Measurements from ENCODE around the gene CAPN5. TPM values are rescaled to one million over a fixed set of nuclear protein-coding genes. Genes with fewer than 3 reads are reported as not detected.

The CAPN5 gene
- total and polyA plus RNA-seq, 10 of the 15 experiments (the other 5 are each of a cell fraction or from before 2014, with no cell fraction given), result 0.02 to 0.33 (median 0.07) TPM; not detected in 3

DNA sequence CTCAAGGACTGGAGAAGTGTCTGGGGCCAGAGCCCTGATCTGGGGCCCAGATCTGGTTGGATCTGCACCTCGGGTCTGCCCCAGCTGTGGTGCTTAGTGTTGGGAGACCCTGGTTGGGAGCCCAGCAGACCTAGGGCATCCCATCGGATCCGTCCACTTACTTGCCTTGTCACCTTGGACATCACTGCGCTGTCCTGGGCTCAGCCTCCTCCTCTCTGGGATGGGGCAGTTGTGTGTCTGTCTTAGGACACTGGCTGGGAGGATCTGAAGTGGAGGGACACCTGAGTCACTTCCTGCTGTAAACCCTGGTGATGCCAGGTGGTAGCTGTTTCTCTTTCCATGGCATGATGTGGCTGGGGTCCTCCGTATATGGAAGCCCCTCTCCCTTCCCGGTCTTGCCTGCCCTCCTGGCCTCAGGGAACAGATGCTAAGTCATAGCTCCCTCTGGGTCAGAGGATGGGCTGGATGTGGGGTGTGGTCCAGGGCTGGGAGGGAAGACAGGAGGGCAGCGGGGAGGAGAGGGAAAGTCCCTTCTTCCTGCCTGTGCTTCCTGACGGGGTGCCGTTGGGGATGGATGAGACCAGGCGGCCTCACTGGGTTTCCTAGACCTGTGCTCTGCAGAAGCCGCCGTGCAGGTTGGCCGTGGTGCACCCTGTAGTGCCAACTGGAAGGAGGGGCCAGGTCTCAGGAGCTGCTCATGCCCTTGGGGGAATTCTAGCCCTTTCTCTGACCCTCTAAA, 23.8 kb downstream of the CAPN5 start:
- CTCF ChIA-PET, result interaction anchor here (0.5 to 5.4 kb wide), 32 partner anchors 8 to 1067 kb away, joined by 3 to 146 read pairs (median 6); partner anchors contain the start of genes B3GNT6, CAPN5 and OMP
- in situ Hi-C loops (cut with MboI), result loop anchor here (5.0 kb wide), 1 partner anchor 43 kb away; no protein-coding TSS in a partner anchor
- BruUV-seq (replicated peaks), result no TSS peak

DNA sequence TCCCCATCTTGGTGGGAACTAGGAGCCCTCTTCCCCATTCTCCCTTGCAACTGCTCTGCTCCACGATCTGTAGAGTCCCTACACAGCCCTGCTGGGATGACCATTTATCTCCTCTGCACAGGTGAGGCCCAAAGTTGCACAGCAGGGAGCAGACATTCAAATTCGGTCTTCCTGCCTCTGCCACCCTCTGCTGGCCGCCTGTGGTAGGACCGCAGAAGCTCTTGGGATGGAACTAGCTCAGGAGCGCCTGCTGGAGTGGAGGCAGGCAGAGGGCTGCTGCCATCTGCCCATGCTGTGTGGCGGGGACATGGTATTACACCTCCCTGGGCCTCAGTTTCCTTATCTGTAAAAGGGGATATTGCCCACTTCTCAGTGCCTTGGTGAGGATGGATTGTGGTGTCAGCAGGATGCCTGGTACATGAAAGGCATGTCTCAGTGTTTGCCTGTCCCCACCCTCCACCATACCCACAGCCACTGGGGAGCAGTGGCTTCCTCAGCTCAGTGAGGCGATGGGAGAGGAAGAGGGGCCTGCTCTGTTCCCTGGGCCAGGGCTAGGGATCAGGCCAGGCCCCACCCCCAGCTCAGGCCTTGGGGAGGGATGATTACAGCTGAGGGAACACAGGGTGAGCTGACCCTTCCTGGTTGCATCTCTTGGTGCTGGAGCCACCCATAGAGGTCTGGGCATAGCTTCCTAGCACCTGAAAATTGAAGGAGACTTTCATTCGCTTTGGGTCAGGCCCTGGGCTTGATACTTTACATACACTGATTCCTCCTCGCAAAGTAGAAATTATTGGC, 24.6 kb downstream of the CAPN5 start:
- peak; percentile 97 for ATAC-seq
- H4K20me1 ChIP-seq (ENCODE audit: control insufficient read depth, insufficient read depth), result no peaks in the 10 kb centered on the region
- SMC1A ChIA-PET (ENCODE audit: uncharacterized antibody, unreplicated experiment), result interaction anchor here (0.6 to 3.6 kb wide), 22 partner anchors 10 to 457 kb away, joined by 3 to 41 read pairs (median 4); no protein-coding TSS in a partner anchor
- no peaks in the 10 kb centered on the region for H3K36me3 ChIP-seq (ENCODE audit: control insufficient read depth in 2 of 2, insufficient read depth in 2 of 2, low read length in 1 of 2)
- in situ Hi-C loops (cut with MboI), result loop anchor here (5.0 kb wide), 1 partner anchor 44 kb away; no protein-coding TSS in a partner anchor
- H3K4me3 ChIP-seq, result no peak overlapping the region
- H3K4me2 ChIP-seq (ENCODE audit: control insufficient read depth, insufficient read depth), result no peak overlapping the region
- RAD21 ChIA-PET (ENCODE audit: unreplicated experiment), result interaction anchor here (0.6 to 5.9 kb wide), 24 partner anchors 9 to 457 kb away, joined by 3 to 84 read pairs (median 3); no protein-coding TSS in a partner anchor
- POLR2A ChIA-PET, result interaction anchor here (0.5 to 0.6 kb wide), 3 partner anchors 44 to 167 kb away, joined by 3 to 4 read pairs (median 3); no protein-coding TSS in a partner anchor
- H2AFZ ChIP-seq (ENCODE audit: control insufficient read depth, low read depth, low read length), result no peak overlapping the region
- H3K9ac ChIP-seq (ENCODE audit: control insufficient read depth, insufficient read depth, low read length), result no peak overlapping the region
- H3K79me2 ChIP-seq (ENCODE audit: control insufficient read depth, insufficient read depth, low read length), result no peaks in the 10 kb centered on the region
- intact Hi-C loops (cut with micrococcal nuclease; ENCODE audit: unreplicated experiment), result loop anchor here (1.0 kb wide), 3 partner anchors 44 to 281 kb away; no protein-coding TSS in a partner anchor
- H3K27me3 ChIP-seq (replicated peaks in 1 of 2; ENCODE audit: control insufficient read depth in 2 of 2, insufficient read depth in 2 of 2, low read length in 1 of 2), result no peaks in the 10 kb centered on the region
- BruUV-seq (replicated peaks), result no TSS peak
- no peaks in the 10 kb centered on the region for H3K4me1 ChIP-seq (ENCODE audit: control insufficient read depth, insufficient read depth, low read length)
- H3K9me3 ChIP-seq (replicated peaks; ENCODE audit: control insufficient read depth, insufficient read depth, low read length), result no peaks in the 10 kb centered on the region
- peak; percentile 76 for FAIRE-seq
- H3K27ac ChIP-seq (ENCODE audit: control insufficient read depth, insufficient read depth), result no peak overlapping the region
- DNase-seq (ENCODE audit: low read depth, low spot score), result no peak
- CTCF ChIA-PET, result interaction anchor here (0.6 to 5.4 kb wide), 39 partner anchors 9 to 1812 kb away, joined by 3 to 146 read pairs (median 5); partner anchors contain the start of genes CAPN5 and OMP
- WGBS (ENCODE audit: insufficient coverage, insufficient replicate concordance, low lambda C conversion rate, missing lambda C conversion rate), result 11% methylated on average over 9 of the region's 9 CpGs
- no peak for TF ChIP-seq NR2C1 (IDR thresholded peaks at IDR 0.05)
- 0 out of 4 replicates have a peak, but pooled peaks of 1 of the 2 experiments have one; percentile 44 for TF ChIP-seq BHLHE40 (IDR thresholded peaks at IDR 0.05; ENCODE audit: borderline replicate concordance in 1 of 2, low read depth in 2 of 2, low read length in 1 of 2)
- TF ChIP-seq DPF2 (IDR thresholded peaks at IDR 0.05), result no peak
- TF ChIP-seq KDM1A (IDR thresholded peaks at IDR 0.05; ENCODE audit: borderline replicate concordance), result no peak
- no peak for TF ChIP-seq STAT3 (IDR thresholded peaks at IDR 0.05; ENCODE audit: low read depth, low read length)
- TF ChIP-seq PML (IDR thresholded peaks at IDR 0.05; ENCODE audit: low read length), result no peak
- TF ChIP-seq LARP7 (IDR thresholded peaks at IDR 0.05), result 0 out of 2 replicates have a peak, but pooled peaks have one; percentile 27
- TF ChIP-seq, protein P1, sequence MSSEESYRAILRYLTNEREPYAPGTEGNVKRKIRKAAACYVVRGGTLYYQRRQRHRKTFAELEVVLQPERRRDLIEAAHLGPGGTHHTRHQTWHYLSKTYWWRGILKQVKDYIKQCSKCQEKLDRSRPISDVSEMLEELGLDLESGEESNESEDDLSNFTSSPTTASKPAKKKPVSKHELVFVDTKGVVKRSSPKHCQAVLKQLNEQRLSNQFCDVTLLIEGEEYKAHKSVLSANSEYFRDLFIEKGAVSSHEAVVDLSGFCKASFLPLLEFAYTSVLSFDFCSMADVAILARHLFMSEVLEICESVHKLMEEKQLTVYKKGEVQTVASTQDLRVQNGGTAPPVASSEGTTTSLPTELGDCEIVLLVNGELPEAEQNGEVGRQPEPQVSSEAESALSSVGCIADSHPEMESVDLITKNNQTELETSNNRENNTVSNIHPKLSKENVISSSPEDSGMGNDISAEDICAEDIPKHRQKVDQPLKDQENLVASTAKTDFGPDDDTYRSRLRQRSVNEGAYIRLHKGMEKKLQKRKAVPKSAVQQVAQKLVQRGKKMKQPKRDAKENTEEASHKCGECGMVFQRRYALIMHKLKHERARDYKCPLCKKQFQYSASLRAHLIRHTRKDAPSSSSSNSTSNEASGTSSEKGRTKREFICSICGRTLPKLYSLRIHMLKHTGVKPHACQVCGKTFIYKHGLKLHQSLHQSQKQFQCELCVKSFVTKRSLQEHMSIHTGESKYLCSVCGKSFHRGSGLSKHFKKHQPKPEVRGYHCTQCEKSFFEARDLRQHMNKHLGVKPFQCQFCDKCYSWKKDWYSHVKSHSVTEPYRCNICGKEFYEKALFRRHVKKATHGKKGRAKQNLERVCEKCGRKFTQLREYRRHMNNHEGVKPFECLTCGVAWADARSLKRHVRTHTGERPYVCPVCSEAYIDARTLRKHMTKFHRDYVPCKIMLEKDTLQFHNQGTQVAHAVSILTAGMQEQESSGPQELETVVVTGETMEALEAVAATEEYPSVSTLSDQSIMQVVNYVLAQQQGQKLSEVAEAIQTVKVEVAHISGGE (CRISPR knock-in tag; IDR thresholded peaks at IDR 0.05), result no peak
- no peak for TF ChIP-seq WRNIP1 (IDR thresholded peaks at IDR 0.05; ENCODE audit: borderline replicate concordance, low read depth, low read length)

More for the DNA sequence above, 23.8 kb downstream of the CAPN5 start:
- no peak overlapping the region for H3K9ac ChIP-seq (ENCODE audit: control insufficient read depth, insufficient read depth, low read length)
- no peak for TF ChIP-seq MXI1 (IDR thresholded peaks at IDR 0.05; ENCODE audit: low read depth, low read length)
- TF ChIP-seq SRF (IDR thresholded peaks at IDR 0.05; ENCODE audit: low read depth in 2 of 2, low read length in 2 of 2), result no peak
- H3K9me3 ChIP-seq (replicated peaks; ENCODE audit: control insufficient read depth, insufficient read depth, low read length), result no peaks in the 10 kb centered on the region
- peak; percentile 9; the same call in 1 of the 3 replicates for ATAC-seq
- ChIA-PET SMC1A (ENCODE audit: uncharacterized antibody, unreplicated experiment) (interaction anchor here (0.7 to 3.6 kb wide), 13 partner anchors 9 to 236 kb away, joined by 3 to 41 read pairs (median 4); no protein-coding TSS in a partner anchor), RAD21 (ENCODE audit: unreplicated experiment) (interaction anchor here (0.6 to 5.9 kb wide), 20 partner anchors 26 to 457 kb away, joined by 3 to 84 read pairs (median 3); no protein-coding TSS in a partner anchor), POLR2A (interaction anchor here (0.5 kb wide), 1 partner anchor 166 kb away, joined by 3 read pairs; no protein-coding TSS in a partner anchor)
- H3K79me2 ChIP-seq (ENCODE audit: control insufficient read depth, insufficient read depth, low read length), result no peaks in the 10 kb centered on the region
- no peak overlapping the region for H3K4me3 ChIP-seq
- no peak for DNase-seq (ENCODE audit: low read depth, low spot score)
- H2AFZ ChIP-seq (ENCODE audit: control insufficient read depth, low read depth, low read length), result no peak overlapping the region
- H3K4me1 ChIP-seq (ENCODE audit: control insufficient read depth, insufficient read depth, low read length), result no peaks in the 10 kb centered on the region
- FAIRE-seq, result no peak
- no peaks in the 10 kb centered on the region for H3K27me3 ChIP-seq (replicated peaks in 1 of 2; ENCODE audit: control insufficient read depth in 2 of 2, insufficient read depth in 2 of 2, low read length in 1 of 2)
- 28% methylated on average over 13 of the region's 13 CpGs for WGBS (ENCODE audit: insufficient coverage, insufficient replicate concordance, low lambda C conversion rate, missing lambda C conversion rate)
- no peaks in the 10 kb centered on the region for H4K20me1 ChIP-seq (ENCODE audit: control insufficient read depth, insufficient read depth)
- no peak overlapping the region for H3K4me2 ChIP-seq (ENCODE audit: control insufficient read depth, insufficient read depth)
- intact Hi-C loops (cut with micrococcal nuclease; ENCODE audit: unreplicated experiment), result loop anchor here (1.0 kb wide), 3 partner anchors 43 to 280 kb away; no protein-coding TSS in a partner anchor
- H3K36me3 ChIP-seq (ENCODE audit: control insufficient read depth in 2 of 2, insufficient read depth in 2 of 2, low read length in 1 of 2), result no peaks in the 10 kb centered on the region
- no peak overlapping the region for H3K27ac ChIP-seq (ENCODE audit: control insufficient read depth, insufficient read depth)
